ENCODE measurements around the gene MRPL34.

DNA sequence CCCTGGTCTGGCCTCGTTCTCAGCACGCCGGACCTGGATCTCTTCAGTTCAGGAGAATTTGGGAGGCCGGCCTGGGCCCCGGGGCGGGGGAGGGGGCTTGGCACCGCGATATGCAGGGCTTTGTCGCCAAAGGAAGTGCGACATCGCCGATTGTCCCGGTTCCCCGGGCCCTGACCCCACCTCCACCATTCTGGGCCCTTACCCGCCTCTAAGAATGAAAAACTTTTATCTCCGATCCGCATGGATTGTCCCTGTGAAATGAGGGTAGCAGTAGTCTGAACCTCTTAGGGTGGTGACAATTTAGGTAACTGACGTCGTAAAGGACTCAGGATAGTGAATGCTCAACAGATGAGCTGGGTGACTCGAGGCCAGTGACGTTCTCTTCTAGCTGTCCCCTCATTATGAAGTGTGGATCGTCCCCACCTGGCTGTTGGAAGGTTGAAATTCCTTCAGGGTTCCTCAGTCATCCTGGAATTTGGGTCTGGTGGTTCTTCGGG is 4.3 kb downstream of the MRPL34 start:
- TF ChIP-seq STAT5B (CRISPR knock-in tag; IDR thresholded peaks at IDR 0.05) (no peak), JUND (IDR thresholded peaks at IDR 0.05; ENCODE audit: borderline replicate concordance, low read depth, low read length) (no peak), JUND (tag; IDR thresholded peaks at IDR 0.05; ENCODE audit: borderline replicate concordance, low read depth, low read length) (no peak), FOSL1 (tag; conservative IDR thresholded peaks at IDR 0.05) (no peak), TBL1XR1 (IDR thresholded peaks at IDR 0.05; ENCODE audit: low read length in 2 of 2) (no peak), ZBTB9 (CRISPR knock-in tag; IDR thresholded peaks at IDR 0.05) (no peak), CTCF (IDR thresholded peaks at IDR 0.05 in 2 of 3, conservative IDR thresholded peaks at IDR 0.05 in 1 of 3; ENCODE audit: insufficient read depth in 2 of 3, low read depth in 1 of 3, low read length in 3 of 3) (no peak), NCOR1 (IDR thresholded peaks at IDR 0.05) (no peak), CBX3 (IDR thresholded peaks at IDR 0.05; ENCODE audit: borderline replicate concordance in 1 of 2, low read length in 2 of 2) (no peak), GATAD2B (IDR thresholded peaks at IDR 0.05; ENCODE audit: borderline replicate concordance) (no peak)

All from K562 (cell line).